Fibroblast of lung (primary cell): ENCODE measurements around the gene KRT4.

Experiments
- CTCF ChIP-seq, 2 donors: IDR thresholded peaks in 1 of 2; conservative IDR thresholded peaks in 1 of 2; 1 replicate in 1 of 2; 2 replicates in 1 of 2; pipeline ENCODE4 v1.5.1; 2011 to 2012; ENCODE audit warnings: low read length in 2 of 2, control low read depth in 1 of 2, inconsistent platforms in 1 of 2, low read depth in 1 of 2, mild to moderate bottlenecking in 1 of 2
- EZH2 ChIP-seq: IDR thresholded peaks from 2 replicates; pipeline ENCODE4 v1.5.1; 2012; ENCODE audit warnings: low read length, control low read depth, mild to moderate bottlenecking; ENCODE audit errors: missing control alignments

GRCh38 chr12:52796839-52797528, 16.9 kb downstream of the KRT4 start:
- no peak for TF ChIP-seq EZH2
- TF ChIP-seq CTCF (conservative IDR thresholded peaks at IDR 0.05 in 1 of 2, IDR thresholded peaks at IDR 0.05 in 1 of 2; ENCODE audit: low read depth in 1 of 2, low read length in 2 of 2) = no peak
